Fibroblast of the conjunctiva (primary cell): ENCODE results near the gene ELFN1.

ENCODE experiments used
- DNase-seq: peaks from one replicate; pipeline ENCODE4 v3.0.0-alpha.2; 2010; ENCODE audit warnings: low read depth

The ELFN1 gene

GRCh38 chr7:1794888-1795542 lies 124.9 kb downstream of the ELFN1 start:
- no peak for DNase-seq
